ENCODE measurements around the gene NOS1AP. TPM values are rescaled to one million over a fixed set of nuclear protein-coding genes. Genes with fewer than 3 reads are reported as not detected.

Gene NOS1AP
- total and polyA plus RNA-seq, 2 experiments from 2014 or later, result 5.8 to 6.6 TPM

DNA sequence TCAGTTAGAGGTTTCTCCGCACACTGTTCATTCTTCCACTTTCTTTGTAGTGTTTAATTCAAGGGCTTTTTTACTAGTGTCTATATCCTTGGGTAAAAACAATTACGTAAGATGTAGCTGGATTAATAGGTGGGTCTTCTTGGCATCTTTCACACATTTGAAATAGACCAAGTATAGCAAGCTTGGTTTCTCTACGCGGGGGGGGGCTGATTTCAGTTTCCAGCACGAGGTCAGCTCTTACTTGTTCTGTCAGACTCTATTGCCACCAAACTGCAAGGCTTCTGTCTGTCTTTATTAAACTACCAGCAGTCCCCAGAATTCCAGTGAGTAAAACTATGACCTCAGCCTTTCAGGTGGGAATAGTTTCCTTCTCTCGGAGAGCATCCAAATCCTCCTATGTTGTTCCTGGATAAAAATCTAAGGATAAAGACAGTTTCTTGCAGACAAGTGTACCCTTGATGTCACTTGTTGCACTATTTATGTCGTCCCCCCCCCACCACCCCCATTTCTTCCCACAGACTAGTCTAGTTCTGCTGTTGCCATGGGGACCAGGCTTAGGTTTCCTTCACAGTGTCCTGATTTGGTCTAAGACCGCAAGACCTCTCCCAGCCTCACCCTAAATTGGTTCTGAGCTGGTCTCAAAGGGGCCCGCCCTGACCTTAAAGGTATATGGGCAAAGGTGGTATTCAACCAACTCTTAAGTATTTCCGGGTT lies 290.2 kb downstream of the NOS1AP start:
- Mint-ChIP-seq H3K9me3 (no peaks in the 10 kb centered on the region), H3K27me3 (ENCODE audit: insufficient read depth, low read depth, poor library complexity) (peaks cover 3% of the 10 kb centered on the region), H3K4me1 (peaks cover 6% of the 10 kb centered on the region), H3K36me3 (ENCODE audit: low read depth) (peaks cover 41% of the 10 kb centered on the region), H3K4me3 (no peak overlapping the region), H3K27ac (no peak overlapping the region)
- Histone ChIP-seq H3F3A (replicated peaks; ENCODE audit: low read depth) (no peaks in the 10 kb centered on the region), H3K4me1 (ENCODE audit: insufficient read depth) (no peaks in the 10 kb centered on the region), H3K27me3 (ENCODE audit: insufficient read depth) (no peaks in the 10 kb centered on the region), H3K79me2 (replicated peaks; ENCODE audit: insufficient read depth) (no peaks in the 10 kb centered on the region), H2AFZ (no peak overlapping the region), H3K36me3 (ENCODE audit: insufficient read depth) (no peaks in the 10 kb centered on the region), H3K4me2 (no peak overlapping the region), H3K4me3 (no peak overlapping the region), H4K20me1 (replicated peaks; ENCODE audit: insufficient read depth) (no peaks in the 10 kb centered on the region), H3K9me2 (ENCODE audit: insufficient read depth) (no peaks in the 10 kb centered on the region), H3K27ac (ENCODE audit: low read depth) (no peak overlapping the region)
- no peak for ATAC-seq
- no peak for TF ChIP-seq CREB1 (CRISPR knock-in tag; IDR thresholded peaks at IDR 0.05; ENCODE audit: low read depth)
- TF ChIP-seq, protein P1, sequence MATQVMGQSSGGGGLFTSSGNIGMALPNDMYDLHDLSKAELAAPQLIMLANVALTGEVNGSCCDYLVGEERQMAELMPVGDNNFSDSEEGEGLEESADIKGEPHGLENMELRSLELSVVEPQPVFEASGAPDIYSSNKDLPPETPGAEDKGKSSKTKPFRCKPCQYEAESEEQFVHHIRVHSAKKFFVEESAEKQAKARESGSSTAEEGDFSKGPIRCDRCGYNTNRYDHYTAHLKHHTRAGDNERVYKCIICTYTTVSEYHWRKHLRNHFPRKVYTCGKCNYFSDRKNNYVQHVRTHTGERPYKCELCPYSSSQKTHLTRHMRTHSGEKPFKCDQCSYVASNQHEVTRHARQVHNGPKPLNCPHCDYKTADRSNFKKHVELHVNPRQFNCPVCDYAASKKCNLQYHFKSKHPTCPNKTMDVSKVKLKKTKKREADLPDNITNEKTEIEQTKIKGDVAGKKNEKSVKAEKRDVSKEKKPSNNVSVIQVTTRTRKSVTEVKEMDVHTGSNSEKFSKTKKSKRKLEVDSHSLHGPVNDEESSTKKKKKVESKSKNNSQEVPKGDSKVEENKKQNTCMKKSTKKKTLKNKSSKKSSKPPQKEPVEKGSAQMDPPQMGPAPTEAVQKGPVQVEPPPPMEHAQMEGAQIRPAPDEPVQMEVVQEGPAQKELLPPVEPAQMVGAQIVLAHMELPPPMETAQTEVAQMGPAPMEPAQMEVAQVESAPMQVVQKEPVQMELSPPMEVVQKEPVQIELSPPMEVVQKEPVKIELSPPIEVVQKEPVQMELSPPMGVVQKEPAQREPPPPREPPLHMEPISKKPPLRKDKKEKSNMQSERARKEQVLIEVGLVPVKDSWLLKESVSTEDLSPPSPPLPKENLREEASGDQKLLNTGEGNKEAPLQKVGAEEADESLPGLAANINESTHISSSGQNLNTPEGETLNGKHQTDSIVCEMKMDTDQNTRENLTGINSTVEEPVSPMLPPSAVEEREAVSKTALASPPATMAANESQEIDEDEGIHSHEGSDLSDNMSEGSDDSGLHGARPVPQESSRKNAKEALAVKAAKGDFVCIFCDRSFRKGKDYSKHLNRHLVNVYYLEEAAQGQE (IDR thresholded peaks at IDR 0.05; ENCODE audit: unreplicated experiment), result no peak
- DNase-seq (ENCODE audit: low spot score), result no peak

DNA sequence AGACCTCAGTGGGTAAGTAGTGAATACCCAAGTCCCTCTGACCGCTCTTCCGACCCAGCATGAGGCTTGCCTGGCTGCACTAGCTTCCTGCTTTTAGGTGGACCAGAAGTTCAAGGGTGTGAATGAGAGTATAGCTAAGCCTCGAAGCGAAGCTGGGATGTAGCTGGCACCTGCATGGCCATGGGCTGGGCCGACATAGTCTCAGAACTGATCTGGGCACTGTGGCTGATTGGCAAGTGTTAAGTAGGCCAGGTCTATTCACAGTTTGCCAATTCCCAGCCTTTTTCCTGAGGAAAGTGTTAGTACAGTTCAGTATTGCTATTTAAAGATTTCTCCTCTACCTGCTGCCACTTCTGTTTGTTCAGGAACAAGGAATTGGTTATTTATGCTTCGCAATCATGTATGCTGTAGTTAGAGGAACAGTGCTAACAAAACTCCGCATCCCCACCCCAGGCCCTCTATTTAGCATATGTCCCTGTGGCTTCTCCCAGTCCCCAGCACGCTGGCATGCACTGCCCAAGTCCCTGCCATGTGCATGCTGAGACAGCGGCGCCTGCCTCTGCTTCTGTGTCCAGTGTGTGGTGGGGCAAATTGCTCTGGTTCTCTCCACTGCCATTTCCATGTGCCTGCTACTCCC lies 290.9 kb downstream of the NOS1AP start:
- no peak for ATAC-seq
- Histone ChIP-seq H3K4me3 (no peak overlapping the region), H3K36me3 (ENCODE audit: insufficient read depth) (no peaks in the 10 kb centered on the region), H2AFZ (no peak overlapping the region), H3K79me2 (replicated peaks; ENCODE audit: insufficient read depth) (no peaks in the 10 kb centered on the region), H3K4me1 (ENCODE audit: insufficient read depth) (no peaks in the 10 kb centered on the region), H4K20me1 (replicated peaks; ENCODE audit: insufficient read depth) (no peaks in the 10 kb centered on the region), H3F3A (replicated peaks; ENCODE audit: low read depth) (no peaks in the 10 kb centered on the region), H3K27me3 (ENCODE audit: insufficient read depth) (no peaks in the 10 kb centered on the region), H3K9me2 (ENCODE audit: insufficient read depth) (no peaks in the 10 kb centered on the region), H3K4me2 (no peak overlapping the region), H3K27ac (ENCODE audit: low read depth) (no peak overlapping the region)
- no peaks in the 10 kb centered on the region for H3K9me3 Mint-ChIP-seq
- H3K27me3 Mint-ChIP-seq (ENCODE audit: insufficient read depth, low read depth, poor library complexity), result peaks cover 5% of the 10 kb centered on the region
- H3K36me3 Mint-ChIP-seq (ENCODE audit: low read depth), result peaks cover 34% of the 10 kb centered on the region
- H3K4me3 Mint-ChIP-seq, result no peak overlapping the region
- H3K4me1 Mint-ChIP-seq, result peaks cover 6% of the 10 kb centered on the region
- H3K27ac Mint-ChIP-seq, result no peak overlapping the region
- TF ChIP-seq EZH2phosphoT487 (IDR thresholded peaks at IDR 0.05; ENCODE audit: unreplicated experiment), result no peak
- DNase-seq (ENCODE audit: low spot score), result no peak

DNA sequence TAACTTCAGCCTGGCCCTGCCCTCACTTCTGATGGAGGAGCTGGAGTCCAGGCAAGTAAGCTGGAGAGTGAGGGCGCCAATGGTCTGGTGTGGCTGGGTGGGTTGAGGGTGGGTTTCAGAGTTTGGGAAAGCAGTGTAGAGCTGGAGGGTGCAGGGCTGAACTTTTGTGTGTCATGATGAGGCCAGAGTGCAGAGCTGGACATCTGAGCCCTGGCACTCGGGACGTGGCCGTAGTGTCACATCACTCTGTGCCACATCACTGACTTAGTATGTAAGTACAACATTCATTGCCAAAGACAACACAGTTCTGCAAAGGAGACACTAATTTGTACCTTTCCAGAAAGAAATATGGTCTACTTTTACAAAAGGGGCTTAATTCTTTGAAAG lies 291.4 kb downstream of the NOS1AP start:
- Mint-ChIP-seq H3K4me1 (peaks cover 6% of the 10 kb centered on the region), H3K27ac (no peak overlapping the region), H3K36me3 (ENCODE audit: low read depth) (peaks cover 29% of the 10 kb centered on the region), H3K4me3 (no peak overlapping the region), H3K9me3 (no peaks in the 10 kb centered on the region), H3K27me3 (ENCODE audit: insufficient read depth, low read depth, poor library complexity) (peaks cover 7% of the 10 kb centered on the region)
- ATAC-seq (no peak), DNase-seq (ENCODE audit: low spot score) (no peak)
- Histone ChIP-seq H3K27ac (ENCODE audit: low read depth) (no peak overlapping the region), H4K20me1 (replicated peaks; ENCODE audit: insufficient read depth) (no peaks in the 10 kb centered on the region), H3F3A (replicated peaks; ENCODE audit: low read depth) (no peaks in the 10 kb centered on the region), H2AFZ (no peak overlapping the region), H3K27me3 (ENCODE audit: insufficient read depth) (no peaks in the 10 kb centered on the region), H3K9me2 (ENCODE audit: insufficient read depth) (no peaks in the 10 kb centered on the region), H3K4me3 (no peak overlapping the region), H3K4me1 (ENCODE audit: insufficient read depth) (no peaks in the 10 kb centered on the region), H3K36me3 (ENCODE audit: insufficient read depth) (no peaks in the 10 kb centered on the region), H3K4me2 (no peak overlapping the region), H3K79me2 (replicated peaks; ENCODE audit: insufficient read depth) (no peaks in the 10 kb centered on the region)
- TF ChIP-seq EZH2phosphoT487 (IDR thresholded peaks at IDR 0.05; ENCODE audit: unreplicated experiment), result no peak
- TF ChIP-seq STAT1 (IDR thresholded peaks at IDR 0.05; ENCODE audit: unreplicated experiment), result no peak
- TF ChIP-seq, protein P2, sequence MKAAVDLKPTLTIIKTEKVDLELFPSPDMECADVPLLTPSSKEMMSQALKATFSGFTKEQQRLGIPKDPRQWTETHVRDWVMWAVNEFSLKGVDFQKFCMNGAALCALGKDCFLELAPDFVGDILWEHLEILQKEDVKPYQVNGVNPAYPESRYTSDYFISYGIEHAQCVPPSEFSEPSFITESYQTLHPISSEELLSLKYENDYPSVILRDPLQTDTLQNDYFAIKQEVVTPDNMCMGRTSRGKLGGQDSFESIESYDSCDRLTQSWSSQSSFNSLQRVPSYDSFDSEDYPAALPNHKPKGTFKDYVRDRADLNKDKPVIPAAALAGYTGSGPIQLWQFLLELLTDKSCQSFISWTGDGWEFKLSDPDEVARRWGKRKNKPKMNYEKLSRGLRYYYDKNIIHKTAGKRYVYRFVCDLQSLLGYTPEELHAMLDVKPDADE (IDR thresholded peaks at IDR 0.05), result no peak
- no peak for TF ChIP-seq ZNF331 (CRISPR knock-in tag; IDR thresholded peaks at IDR 0.05; ENCODE audit: low read depth)
- no peak for TF ChIP-seq POLR2AphosphoS5 (IDR thresholded peaks at IDR 0.05; ENCODE audit: low read depth)
- no peak for TF ChIP-seq ZNF114 (CRISPR knock-in tag; IDR thresholded peaks at IDR 0.05)
- no peak for TF ChIP-seq JUNB (IDR thresholded peaks at IDR 0.05; ENCODE audit: unreplicated experiment)
- TF ChIP-seq EZH2 (IDR thresholded peaks at IDR 0.05; ENCODE audit: low read depth, unreplicated experiment), result no peak
- no peak for TF ChIP-seq CREB1 (CRISPR knock-in tag; IDR thresholded peaks at IDR 0.05; ENCODE audit: low read depth)
- TF ChIP-seq NANOG (IDR thresholded peaks at IDR 0.05; ENCODE audit: borderline replicate concordance), result no peak
- TF ChIP-seq, protein P3, sequence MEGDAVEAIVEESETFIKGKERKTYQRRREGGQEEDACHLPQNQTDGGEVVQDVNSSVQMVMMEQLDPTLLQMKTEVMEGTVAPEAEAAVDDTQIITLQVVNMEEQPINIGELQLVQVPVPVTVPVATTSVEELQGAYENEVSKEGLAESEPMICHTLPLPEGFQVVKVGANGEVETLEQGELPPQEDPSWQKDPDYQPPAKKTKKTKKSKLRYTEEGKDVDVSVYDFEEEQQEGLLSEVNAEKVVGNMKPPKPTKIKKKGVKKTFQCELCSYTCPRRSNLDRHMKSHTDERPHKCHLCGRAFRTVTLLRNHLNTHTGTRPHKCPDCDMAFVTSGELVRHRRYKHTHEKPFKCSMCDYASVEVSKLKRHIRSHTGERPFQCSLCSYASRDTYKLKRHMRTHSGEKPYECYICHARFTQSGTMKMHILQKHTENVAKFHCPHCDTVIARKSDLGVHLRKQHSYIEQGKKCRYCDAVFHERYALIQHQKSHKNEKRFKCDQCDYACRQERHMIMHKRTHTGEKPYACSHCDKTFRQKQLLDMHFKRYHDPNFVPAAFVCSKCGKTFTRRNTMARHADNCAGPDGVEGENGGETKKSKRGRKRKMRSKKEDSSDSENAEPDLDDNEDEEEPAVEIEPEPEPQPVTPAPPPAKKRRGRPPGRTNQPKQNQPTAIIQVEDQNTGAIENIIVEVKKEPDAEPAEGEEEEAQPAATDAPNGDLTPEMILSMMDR (conservative IDR thresholded peaks at IDR 0.05; ENCODE audit: low read depth in 2 of 2), result no peak
